Measurements from ENCODE around the gene LGALS14.

- TF ChIP-seq TCF12 (IDR thresholded peaks at IDR 0.05; ENCODE audit: low read depth, low read length) = no peak
- TF ChIP-seq PBX3 (IDR thresholded peaks at IDR 0.05; ENCODE audit: insufficient replicate concordance, low read depth, low read length) = no peak
- TF ChIP-seq TAF1 (IDR thresholded peaks at IDR 0.05; ENCODE audit: borderline replicate concordance, low read depth, low read length) = no peak
- no peak for TF ChIP-seq SIN3A (IDR thresholded peaks at IDR 0.05; ENCODE audit: low read depth, low read length)
- no peak for TF ChIP-seq POLR2AphosphoS5 (IDR thresholded peaks at IDR 0.05; ENCODE audit: low read length)
These were observed 8.5 kb upstream of the LGALS14 start for GRCh38 chr19:39695759-39696158.

All from GM12878 (cell line).